NCI-H1105 (cell line): ENCODE data around the gene PFKFB2.

Experiments used
- DNase-seq: peaks from one replicate; lab custom pipeline; 2025; lab: John Stamatoyannopoulos, UW

The PFKFB2 gene

DNA sequence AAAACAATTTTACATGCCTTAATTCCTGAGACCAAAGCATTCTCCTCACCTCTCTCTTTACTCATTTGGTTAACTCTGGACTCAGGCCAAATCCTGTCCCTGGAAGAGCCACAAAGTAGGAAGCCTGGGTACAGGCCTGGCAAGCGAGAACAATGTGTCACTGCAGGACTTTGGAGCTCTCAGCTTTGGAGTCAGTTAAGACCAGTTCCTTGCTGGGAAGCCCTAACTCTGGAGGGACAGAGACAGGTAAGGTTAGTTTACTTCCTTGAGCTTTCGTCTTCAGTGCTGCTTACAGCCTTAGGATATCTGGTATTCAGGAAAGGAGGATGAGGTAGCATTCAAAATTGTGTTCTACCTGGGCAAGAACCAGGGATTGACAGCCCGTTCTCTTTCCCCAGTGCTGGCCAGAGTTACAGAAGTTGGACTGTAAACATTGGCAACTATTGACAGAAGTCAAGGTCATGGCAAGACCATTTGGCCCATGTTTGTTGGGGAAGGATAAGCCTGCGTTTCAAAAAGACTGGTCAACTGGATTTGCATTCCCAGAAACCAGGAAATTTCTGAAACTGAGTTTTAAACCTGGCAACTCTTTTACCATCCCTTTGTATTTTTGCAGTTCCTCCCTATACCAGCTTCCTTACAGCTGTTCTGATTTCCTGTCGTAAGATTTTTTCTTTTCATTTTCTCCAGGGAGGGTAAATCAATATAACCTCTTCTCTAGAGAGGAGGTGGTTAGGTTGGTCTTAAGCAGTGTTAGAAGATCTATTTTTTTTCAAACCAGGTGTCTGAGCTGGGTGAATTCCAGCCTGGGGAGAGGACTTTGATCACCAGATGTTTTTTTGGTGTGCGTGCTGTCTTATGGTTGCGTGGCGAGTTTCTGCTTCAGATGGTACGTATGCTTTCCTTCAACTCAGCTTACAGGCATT is 35.9 kb downstream of the PFKFB2 start, which contains the start of gene C4BPB:
C4BPB (plus strand) TSS at position 160 of the 926 bp plus-strand sequence; CDS start at position 832, 672 bp downstream.
- DNase-seq = no peak

DNA sequence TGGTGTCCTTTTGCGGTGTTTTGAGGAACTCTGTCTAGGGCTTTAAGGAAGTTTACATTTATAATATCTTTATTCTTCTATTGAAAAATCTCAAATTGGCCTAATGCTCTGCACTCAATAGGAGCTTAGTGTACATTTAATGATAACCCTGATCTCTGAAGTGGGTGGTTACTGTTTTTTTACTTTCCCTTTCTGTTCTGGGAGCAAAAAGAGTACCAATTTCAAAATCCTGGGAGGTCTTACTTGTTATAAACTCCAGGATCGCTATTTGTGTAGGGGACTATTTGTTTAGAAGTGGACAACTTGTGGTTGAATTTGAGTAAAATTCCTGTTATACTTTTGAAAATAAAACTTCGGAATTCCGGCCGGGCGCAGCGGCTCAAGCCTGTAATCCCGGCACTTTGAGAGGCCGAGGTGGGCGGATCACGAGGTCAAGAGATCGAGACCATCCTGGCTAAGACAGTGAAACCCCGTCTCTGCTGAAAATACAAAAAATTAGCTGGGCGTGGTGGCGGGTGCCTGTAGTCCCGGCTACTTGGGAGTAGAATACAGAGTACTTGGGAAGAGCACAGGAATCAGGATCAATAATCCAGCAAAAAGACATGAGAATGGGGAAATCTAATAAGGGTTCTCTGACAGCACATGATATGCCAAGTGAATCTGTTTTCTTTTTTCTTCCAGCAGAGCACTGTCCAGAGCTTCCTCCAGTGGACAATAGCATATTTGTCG is 36.7 kb downstream of the PFKFB2 start:
- DNase-seq = no peak

DNA sequence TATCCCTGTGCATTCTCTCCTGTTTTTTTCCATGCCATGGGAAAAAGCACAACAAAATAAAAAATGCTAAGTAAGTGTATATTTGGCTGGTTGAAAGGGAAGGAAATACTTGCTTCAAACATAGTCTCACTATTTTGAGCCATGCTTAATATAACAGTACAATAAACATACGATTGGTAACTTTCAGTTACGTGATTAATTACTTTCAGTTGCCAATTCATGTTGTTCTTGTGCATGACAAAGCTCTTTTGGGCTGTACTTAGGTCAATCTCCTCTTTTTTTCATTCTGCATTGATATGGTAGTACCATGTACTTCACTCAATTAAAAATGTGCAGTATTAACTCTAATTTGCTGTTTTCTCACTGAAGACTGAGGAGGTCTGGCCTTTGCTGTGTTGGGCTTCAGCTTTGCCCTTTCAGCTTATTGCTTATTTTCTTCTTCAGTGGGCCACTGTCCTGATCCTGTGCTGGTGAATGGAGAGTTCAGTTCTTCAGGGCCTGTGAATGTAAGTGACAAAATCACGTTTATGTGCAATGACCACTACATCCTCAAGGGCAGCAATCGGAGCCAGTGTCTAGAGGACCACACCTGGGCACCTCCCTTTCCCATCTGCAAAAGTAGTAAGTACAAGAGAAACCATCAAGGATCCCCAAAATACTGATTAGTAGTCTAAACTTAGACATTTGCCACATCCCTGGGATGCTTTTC is 38.3 kb downstream of the PFKFB2 start:
- no peak for DNase-seq

DNA sequence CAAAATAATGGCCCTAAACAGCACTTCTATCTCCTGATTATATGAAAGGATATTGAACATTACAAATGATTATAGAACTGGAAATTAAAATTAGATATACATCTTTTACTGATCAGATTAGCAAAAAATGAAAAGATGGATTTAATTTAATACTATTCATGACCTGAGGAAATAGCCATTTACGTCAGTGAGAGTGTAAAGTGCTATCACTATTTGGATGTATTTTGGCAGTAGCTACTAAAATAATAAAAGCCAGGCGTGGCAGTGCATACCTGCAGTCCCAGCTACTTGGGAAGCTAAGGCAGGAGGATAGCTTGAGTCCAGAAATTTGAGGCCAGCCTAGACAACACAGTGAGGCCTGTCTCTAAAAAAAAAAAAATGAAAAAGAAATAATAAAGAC is 40.9 kb downstream of the PFKFB2 start:
- DNase-seq = no peak

DNA sequence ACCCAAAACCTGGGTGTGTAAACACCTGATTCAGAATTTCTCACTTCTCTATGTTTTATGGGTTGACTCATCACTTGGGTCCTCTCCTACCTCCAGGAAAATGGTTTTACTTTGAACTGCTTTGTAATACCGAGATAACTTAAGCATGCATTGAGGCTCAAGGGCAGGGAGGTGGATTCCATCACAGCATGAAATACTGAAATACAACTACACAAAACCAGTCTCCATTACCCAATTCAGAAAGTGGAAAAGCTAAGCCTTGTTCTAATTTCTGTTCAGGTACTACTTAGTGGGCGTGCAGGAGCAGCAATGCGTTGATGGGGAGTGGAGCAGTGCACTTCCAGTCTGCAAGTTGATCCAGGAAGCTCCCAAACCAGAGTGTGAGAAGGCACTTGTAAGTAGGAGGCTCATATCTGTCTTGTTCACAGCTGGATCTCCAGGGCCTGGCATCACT is 44.8 kb downstream of the PFKFB2 start:
- DNase-seq = no peak

DNA sequence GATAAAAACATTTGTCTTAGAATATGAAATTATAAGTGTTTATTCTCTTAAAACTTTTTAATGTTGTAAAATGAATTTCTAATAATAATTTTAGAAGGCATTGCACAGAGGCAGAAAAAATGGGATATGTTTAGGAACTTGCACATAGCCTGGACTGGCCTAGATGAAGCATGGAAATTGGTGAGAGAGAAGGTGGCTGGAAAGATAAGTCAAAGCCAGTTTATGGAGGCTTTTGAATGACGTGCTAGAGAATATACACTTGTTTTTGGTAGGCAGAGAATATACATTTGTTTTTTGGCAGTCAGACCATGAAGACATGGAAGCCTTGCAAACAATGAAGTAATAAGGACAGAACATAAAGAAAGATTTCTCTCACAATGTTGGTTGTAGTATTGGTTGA is 48.6 kb downstream of the PFKFB2 start:
- DNase-seq = no peak

DNA sequence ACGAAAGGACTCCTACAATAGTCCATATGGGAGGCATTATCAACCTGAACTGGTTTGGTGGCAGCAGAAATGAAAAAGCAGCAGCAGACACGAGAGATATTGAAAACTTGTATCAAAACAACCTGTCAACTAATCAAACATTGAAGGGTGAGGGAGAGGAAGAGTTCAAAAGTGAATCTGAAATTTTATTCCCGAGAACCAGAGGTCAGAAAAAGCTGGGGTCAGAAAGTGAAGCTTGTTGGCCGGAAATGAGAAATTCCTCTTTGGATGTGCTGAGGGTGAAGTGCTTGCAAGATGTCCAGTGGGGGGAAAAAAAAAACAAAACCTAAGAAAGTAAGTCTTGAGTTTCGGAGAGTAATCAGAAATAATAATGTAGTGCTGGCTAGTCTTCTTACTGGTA is 49.1 kb downstream of the PFKFB2 start:
- DNase-seq = no peak

DNA sequence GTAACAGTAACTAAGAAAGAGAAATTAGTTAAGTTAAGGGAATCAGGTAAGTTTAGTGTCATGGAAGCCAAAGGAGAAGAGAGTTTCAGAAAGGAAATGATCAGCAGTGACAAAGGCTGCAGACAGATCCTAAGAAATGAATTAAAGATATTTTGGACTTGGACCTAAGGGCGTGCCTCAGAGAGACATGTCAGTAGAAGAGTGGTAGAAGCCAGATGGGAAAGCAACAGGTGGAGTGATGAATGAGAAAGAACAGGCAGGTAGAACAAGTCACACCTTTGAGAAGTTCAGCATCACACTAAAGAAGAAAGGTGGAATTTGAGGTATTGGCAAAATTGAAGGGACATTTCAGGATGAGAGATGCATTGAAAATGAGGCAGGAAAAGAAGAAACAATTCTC is 49.6 kb downstream of the PFKFB2 start:
- DNase-seq = no peak

DNA sequence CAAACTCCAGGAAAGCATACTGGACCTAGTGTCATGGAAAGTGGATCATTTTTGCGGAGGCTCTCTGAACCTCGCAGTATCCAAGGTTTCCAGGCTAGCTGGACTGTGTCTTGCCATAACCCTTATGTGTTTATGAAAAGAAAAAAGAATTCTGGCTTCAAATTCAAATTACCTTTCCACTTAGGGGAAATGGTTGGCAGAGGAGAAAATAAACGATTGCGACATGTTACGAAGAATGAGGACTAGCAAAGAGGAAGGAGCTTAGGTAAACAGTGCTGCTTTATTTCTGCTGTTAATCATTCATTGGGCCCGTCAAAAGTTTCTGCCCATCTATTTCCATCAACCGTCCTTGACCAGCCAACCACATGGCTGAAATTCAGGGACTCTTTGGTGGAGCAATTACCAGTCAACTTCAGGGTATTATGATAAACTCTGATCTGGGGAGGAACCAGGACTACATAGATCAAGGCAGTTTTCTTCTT is 50.9 kb downstream of the PFKFB2 start, which contains the start of gene C4BPA:
C4BPA (plus strand) TSS at position 342 of the 482 bp plus-strand sequence. CDS start 8,793 bp downstream, outside the sequence.
- DNase-seq = no peak

DNA sequence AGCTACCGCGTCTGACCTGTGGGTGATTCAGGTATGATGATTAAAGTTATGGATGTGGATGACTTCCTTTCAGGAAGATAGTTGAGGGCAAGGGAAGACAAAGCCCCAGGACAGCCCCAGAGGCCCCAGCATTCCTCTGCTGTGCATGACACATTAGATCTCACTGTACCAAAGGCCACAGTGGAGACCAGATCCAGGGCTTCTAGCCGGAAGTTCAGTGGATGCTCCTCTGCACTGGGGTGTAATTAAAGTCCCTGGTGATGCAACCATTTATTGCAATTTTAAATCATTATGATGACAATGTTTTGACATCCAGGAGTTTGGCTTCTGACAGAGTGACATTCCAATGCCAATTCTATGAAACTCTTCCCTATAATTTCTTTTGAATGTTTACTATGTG is 55.9 kb downstream of the PFKFB2 start:
- DNase-seq = no peak

DNA sequence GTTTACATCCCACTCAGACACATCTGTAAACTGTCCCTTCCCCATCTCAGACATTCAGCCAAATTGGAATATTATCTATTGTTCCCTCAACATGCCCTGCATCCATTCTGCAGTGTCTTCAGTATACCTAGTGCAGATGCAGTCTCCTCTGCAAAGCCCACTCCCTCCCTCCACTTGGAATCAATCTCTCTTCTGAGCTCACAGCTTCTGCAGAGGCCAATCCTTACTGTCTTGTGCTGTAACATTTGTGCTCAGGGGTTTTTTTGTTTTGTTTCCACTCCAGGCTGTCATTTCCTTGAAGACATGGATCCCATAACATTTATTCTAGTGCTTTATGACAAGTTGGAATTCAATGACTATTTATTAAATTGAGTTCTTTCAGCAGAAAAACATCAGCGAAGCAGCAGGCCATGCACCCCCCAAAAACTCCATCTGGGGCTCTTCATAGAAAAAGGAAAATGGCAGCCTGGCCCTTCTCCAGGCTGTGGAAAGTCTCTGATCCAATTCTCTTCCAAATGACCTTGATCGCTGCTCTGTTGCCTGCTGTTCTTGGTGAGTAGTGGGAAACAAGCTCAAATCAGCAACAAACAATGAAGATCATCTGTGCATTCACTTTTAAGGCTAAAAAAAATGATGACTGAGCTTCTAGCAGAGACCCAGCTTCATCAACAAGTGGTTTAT is 59.7 kb downstream of the PFKFB2 start:
- DNase-seq = no peak

DNA sequence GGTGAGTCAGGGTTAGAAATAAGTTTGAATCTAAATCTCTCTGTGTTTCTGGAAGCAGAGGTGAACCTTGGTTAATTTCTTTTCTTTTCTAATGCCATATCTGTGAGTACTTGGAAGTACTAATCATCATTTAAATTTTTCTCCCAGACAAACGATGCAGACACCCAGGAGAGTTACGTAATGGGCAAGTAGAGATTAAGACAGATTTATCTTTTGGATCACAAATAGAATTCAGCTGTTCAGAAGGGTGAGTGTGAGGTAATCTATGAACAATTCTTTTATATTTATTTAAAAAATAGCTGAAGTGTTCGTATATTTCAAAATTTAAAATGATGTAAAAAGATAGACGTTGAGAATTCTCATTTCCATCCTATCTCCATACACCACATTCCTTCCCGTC is 62.2 kb downstream of the PFKFB2 start:
- DNase-seq = no peak

DNA sequence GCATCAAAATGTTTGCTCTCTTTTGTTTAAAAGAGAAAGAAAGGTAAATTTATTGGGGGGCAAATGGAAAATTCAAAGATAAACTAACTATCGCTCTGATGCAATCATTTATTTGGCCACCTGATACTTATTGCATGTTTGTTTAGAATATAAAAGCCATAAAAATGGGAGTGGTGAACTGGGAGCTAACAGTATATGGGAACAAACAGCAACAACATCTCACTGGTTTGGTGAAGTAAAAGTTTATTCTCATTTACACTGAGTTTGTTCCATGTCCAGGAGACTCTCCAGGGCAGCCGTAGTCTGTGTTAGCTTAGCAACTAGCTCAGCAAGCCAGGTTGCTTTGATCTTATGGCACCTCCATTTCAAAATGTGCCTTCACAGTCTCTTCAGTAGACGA is 71.3 kb downstream of the PFKFB2 start:
- DNase-seq = no peak

DNA sequence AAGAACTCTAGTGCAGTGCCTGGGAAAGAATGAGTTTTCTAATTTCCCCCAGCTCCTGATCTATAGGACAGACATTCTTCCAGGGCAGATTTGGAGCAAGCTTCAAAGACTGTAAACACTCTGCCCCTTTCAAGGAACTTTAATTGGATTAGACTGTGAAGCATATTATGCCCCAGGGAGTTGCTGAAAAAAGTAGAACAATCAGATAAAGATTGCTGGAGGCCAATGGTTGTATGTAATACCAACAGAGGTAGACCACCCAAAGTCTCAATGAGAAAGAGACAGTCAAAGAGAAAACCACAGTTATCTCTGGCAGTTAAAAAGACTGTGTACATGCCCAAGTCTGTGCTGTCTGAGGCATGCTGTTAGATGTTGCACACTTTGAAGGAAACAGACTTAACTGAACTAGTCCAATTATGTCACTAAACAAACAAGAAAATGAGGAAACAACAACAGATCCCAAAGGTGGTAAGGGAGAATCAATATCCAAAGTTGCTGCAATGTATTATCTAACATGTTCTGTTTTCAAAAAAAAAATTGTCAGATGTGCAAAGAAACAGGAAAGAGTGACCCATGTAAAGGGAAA is 75.4 kb downstream of the PFKFB2 start:
- DNase-seq = no peak

DNA sequence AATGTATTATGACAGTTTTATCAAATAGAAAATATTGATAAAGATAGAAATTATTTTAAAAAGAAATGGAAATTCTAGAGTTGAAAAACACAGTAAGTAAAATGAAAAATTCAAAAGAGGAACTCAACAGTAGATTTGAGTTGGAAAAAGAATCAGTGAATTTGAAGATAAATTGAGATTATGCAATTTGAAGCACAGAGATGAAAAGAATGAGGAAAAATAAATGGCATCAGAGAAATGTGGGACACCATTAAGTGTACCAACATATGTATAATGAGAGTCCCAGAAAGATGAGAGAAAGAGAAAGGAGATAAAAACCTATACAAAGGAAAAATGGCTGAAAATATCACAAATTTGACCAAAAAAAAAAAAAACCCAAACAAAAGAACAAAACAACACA is 76.0 kb downstream of the PFKFB2 start:
- DNase-seq = no peak
